Astrocyte (in vitro differentiated cells and primary cell): Measurements from ENCODE around the gene PDK1.

Experiments used
- CTCF ChIP-seq: IDR thresholded peaks from 2 replicates; pipeline ENCODE4 v1.5.1; 2011; ENCODE audit warnings: low read depth, mild to moderate bottlenecking, inconsistent platforms, low read length, moderate library complexity; ENCODE audit not compliant: insufficient read depth
- EZH2 ChIP-seq: IDR thresholded peaks from 2 replicates; pipeline ENCODE4 v1.6.1; 2012; ENCODE audit warnings: mild to moderate bottlenecking, low read length, inconsistent platforms; ENCODE audit not compliant: insufficient read depth

GRCh38 chr2:172634477-172634876 lies 78.6 kb downstream of the PDK1 start:
- TF ChIP-seq CTCF (no peak), EZH2 (no peak)
